Peyer's patch (tissue), 4 donors: ENCODE results near the gene FCER1G.

Experiments used
- POLR2A ChIP-seq, 2 donors: fragments of 450-650 bp; IDR thresholded peaks; one replicate each; pipeline ENCODE4 v1.5.1; 2017; ENCODE audit warnings: antibody characterized with exemption in 2 of 2, mild to moderate bottlenecking in 2 of 2, moderate library complexity in 2 of 2
- TF ChIP-seq, protein P1 (sequence below), 6 experiments: fragments of 450-650 bp in 4 of 6; fragments of 200-600 bp in 2 of 6; sonication (generic) in 1 of 6; IDR thresholded peaks; one replicate each; pipeline ENCODE4 v1.5.1; 2017 to 2019; ENCODE audit warnings: antibody characterized with exemption in 6 of 6, mild to moderate bottlenecking in 3 of 6, moderate library complexity in 1 of 6

GRCh38 chr1:161258439-161259344 lies 43.6 kb downstream of the FCER1G start, which contains the start of gene PCP4L1:
- TF ChIP-seq, protein P1, sequence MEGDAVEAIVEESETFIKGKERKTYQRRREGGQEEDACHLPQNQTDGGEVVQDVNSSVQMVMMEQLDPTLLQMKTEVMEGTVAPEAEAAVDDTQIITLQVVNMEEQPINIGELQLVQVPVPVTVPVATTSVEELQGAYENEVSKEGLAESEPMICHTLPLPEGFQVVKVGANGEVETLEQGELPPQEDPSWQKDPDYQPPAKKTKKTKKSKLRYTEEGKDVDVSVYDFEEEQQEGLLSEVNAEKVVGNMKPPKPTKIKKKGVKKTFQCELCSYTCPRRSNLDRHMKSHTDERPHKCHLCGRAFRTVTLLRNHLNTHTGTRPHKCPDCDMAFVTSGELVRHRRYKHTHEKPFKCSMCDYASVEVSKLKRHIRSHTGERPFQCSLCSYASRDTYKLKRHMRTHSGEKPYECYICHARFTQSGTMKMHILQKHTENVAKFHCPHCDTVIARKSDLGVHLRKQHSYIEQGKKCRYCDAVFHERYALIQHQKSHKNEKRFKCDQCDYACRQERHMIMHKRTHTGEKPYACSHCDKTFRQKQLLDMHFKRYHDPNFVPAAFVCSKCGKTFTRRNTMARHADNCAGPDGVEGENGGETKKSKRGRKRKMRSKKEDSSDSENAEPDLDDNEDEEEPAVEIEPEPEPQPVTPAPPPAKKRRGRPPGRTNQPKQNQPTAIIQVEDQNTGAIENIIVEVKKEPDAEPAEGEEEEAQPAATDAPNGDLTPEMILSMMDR (IDR thresholded peaks at IDR 0.05), result no peak
- TF ChIP-seq POLR2A (IDR thresholded peaks at IDR 0.05), result no peak
